MM.1S (cell line): Measurements from ENCODE around the gene PARVB.

Experiments
- EZH2 ChIP-seq: fragments of 300-600 bp; sonication (generic); optimal IDR thresholded peaks from 2 replicates; pipeline ENCODE3; 2017; ENCODE audit warnings: low read depth, mild to moderate bottlenecking, antibody characterized with exemption, low read length, mixed read lengths
- EZH2phosphoT487 ChIP-seq: fragments of 300-600 bp; sonication (generic); IDR thresholded peaks from 2 replicates; pipeline ENCODE4 v1.6.1; 2018; ENCODE audit warnings: antibody characterized with exemption, low read length
- TF ChIP-seq, protein P1 (sequence below): fragments of 300-600 bp; sonication (generic); IDR thresholded peaks from 2 replicates; pipeline ENCODE4 v1.5.1; 2016; ENCODE audit warnings: antibody characterized with exemption, low read length, mixed read lengths

DNA sequence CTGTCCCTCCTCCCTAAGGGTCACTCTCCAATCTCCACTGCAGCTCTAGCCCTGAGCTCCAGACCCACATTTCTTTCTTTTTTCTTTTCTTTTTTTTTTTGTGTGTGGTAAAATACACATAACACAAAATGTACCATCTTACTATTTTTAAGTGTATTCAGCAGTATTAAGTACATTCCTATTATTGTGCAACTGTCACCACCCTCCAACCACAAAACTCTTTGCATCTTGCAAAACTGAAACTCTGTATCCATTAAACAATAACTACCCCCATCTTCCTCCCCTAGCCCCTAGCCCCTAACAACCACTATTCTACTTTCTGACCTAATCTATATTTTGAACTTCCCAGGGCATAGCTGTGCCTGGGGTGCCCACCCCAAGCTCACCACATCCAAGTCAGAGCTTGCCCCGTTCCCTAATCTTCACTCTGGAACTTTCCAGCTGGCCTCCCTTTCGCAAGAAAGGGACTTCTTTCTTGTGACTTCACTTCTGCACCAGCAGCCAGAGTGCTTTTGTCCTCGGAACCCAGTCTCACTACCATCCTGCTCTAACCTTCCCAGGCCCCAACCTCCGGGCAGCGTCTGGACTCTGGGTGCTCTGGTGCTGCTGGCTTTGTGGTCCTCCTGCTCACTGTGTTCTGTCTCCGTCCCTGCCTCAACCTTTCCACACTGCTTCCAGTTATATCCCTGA lies 187.3 kb downstream of the PARVB start:
- TF ChIP-seq, protein P1, sequence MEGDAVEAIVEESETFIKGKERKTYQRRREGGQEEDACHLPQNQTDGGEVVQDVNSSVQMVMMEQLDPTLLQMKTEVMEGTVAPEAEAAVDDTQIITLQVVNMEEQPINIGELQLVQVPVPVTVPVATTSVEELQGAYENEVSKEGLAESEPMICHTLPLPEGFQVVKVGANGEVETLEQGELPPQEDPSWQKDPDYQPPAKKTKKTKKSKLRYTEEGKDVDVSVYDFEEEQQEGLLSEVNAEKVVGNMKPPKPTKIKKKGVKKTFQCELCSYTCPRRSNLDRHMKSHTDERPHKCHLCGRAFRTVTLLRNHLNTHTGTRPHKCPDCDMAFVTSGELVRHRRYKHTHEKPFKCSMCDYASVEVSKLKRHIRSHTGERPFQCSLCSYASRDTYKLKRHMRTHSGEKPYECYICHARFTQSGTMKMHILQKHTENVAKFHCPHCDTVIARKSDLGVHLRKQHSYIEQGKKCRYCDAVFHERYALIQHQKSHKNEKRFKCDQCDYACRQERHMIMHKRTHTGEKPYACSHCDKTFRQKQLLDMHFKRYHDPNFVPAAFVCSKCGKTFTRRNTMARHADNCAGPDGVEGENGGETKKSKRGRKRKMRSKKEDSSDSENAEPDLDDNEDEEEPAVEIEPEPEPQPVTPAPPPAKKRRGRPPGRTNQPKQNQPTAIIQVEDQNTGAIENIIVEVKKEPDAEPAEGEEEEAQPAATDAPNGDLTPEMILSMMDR = no peak
- TF ChIP-seq EZH2 (no peak), EZH2phosphoT487 (no peak)
